ENCODE results near the gene STAG1. TPM values are rescaled to one million over a fixed set of nuclear protein-coding genes. Genes with fewer than 3 reads are reported as not detected.

STAG1 gene
- total and polyA plus RNA-seq, 2 of the 13 experiments (the other 11 are each of a cell fraction or from before 2014, with no cell fraction given), result 6.2 to 25.9 TPM

- Histone ChIP-seq H3K9me3 (ENCODE audit: low read length) (no peaks in the 10 kb centered on the region), H3K4me1 (ENCODE audit: insufficient read depth, low read length) (no peaks in the 10 kb centered on the region), H3K79me2 (ENCODE audit: insufficient read depth, low read length) (no peaks in the 10 kb centered on the region), H3K36me3 (replicated peaks in 1 of 2; ENCODE audit: control insufficient read depth in 1 of 2, insufficient read depth in 2 of 2, low read length in 2 of 2) (no peaks in the 10 kb centered on the region; a peak in 1 of 5 replicates), H3K4me3 (replicated peaks in 1 of 3; ENCODE audit: insufficient read depth in 1 of 3, low read depth in 2 of 3, low read length in 3 of 3) (no peak overlapping the region), H4K20me1 (ENCODE audit: insufficient read depth, low read length) (no peaks in the 10 kb centered on the region), H3K9ac (ENCODE audit: insufficient read depth, low read depth, low read length) (no peak overlapping the region), H2AFZ (ENCODE audit: low read length) (no peak overlapping the region), H3K27ac (ENCODE audit: extremely low read length, insufficient read depth, low read length) (no peak overlapping the region), H3K27me3 (ENCODE audit: control insufficient read depth in 1 of 2, insufficient read depth in 2 of 2, low read length in 2 of 2) (no peaks in the 10 kb centered on the region), H3K4me2 (ENCODE audit: low read depth, low read length) (no peak overlapping the region)
- POLR2A ChIA-PET, result no interaction called here
- BruUV-seq (replicated peaks), result no TSS peak
- intact Hi-C loops (cut with micrococcal nuclease; ENCODE audit: unreplicated experiment), result no loop called here
- ATAC-seq (no peak), DNase-seq (ENCODE audit: low spot score) (no peak), FAIRE-seq (no peak)
- TF ChIP-seq SP1 (IDR thresholded peaks at IDR 0.05) (no peak), SP1 (CRISPR knock-in tag; IDR thresholded peaks at IDR 0.05) (no peak), ZNF331 (CRISPR knock-in tag; IDR thresholded peaks at IDR 0.05) (no peak), SIX1 (CRISPR knock-in tag; IDR thresholded peaks at IDR 0.05; ENCODE audit: borderline replicate concordance) (no peak), MLX (CRISPR knock-in tag; IDR thresholded peaks at IDR 0.05) (no peak), ZNF589 (CRISPR knock-in tag; conservative IDR thresholded peaks at IDR 0.05) (no peak), ZNF75D (CRISPR knock-in tag; IDR thresholded peaks at IDR 0.05; ENCODE audit: borderline replicate concordance) (no peak), ZNF280B (CRISPR knock-in tag; IDR thresholded peaks at IDR 0.05; ENCODE audit: borderline replicate concordance) (no peak), EED (CRISPR knock-in tag; IDR thresholded peaks at IDR 0.05) (no peak), PHF8 (CRISPR knock-in tag; IDR thresholded peaks at IDR 0.05) (no peak), POGZ (CRISPR knock-in tag; IDR thresholded peaks at IDR 0.05) (no peak)
- in situ Hi-C loops (cut with HindIII; ENCODE audit: extremely low pct_ligation_motif_present, low pct_unique_long_range_greater_than_20kb), result no loop called here
- CTCF ChIA-PET (ENCODE audit: low intra/inter-chr PET ratio, low total read pairs), result no interaction called here
Measured at GRCh38 chr3:136463170-136463569, 289.0 kb downstream of the STAG1 start.

Measured in HepG2 (cell line).